K562 (cell line): Measurements from ENCODE around the gene SMARCC1. TPM values are rescaled to one million over a fixed set of nuclear protein-coding genes. Genes with fewer than 3 reads are reported as not detected.

Experiments
- BHLHE40 ChIP-seq: IDR thresholded peaks from 2 replicates; pipeline ENCODE4 v1.6.1; 2011; ENCODE audit warnings: low read length, improper control_type of control experiment
- BRF1 ChIP-seq: IDR thresholded peaks from 3 replicates; pipeline ENCODE4 v1.6.1; 2011; ENCODE audit warnings: borderline replicate concordance, mild to moderate bottlenecking; ENCODE audit not compliant: insufficient read length; ENCODE audit errors: extremely low read depth
- CHD1 ChIP-seq: fragments of 200-600 bp; sonication (generic); IDR thresholded peaks from one replicate; pipeline ENCODE4 v1.6.1; 2012; ENCODE audit warnings: mild to moderate bottlenecking, moderate library complexity, low read length, inconsistent platforms
- CREB3L1 ChIP-seq: fragments of 450-650 bp; IDR thresholded peaks from 2 replicates; pipeline ENCODE4 v1.6.1; 2014; ENCODE audit warnings: low read depth, mild to moderate bottlenecking, moderate library complexity, borderline replicate concordance
- DEAF1 ChIP-seq: fragments of 450-650 bp; formaldehyde crosslinking; IDR thresholded peaks from 2 replicates; pipeline ENCODE4 v1.4.0; 2020; ENCODE audit warnings: mild to moderate bottlenecking, moderate library complexity
- ERF ChIP-seq: fragments of 450-650 bp; formaldehyde crosslinking; IDR thresholded peaks from 2 replicates; pipeline ENCODE4 v1.4.0; 2020; ENCODE audit warnings: mild to moderate bottlenecking, mixed read lengths
- HINFP ChIP-seq: fragments of 450-650 bp; conservative IDR thresholded peaks from 2 replicates; pipeline ENCODE4 v1.6.1; 2016; ENCODE audit warnings: missing genetic modification characterization, low read depth, mild to moderate bottlenecking, control low read depth, missing compliant biosample characterization
- KAT2B ChIP-seq: IDR thresholded peaks from one replicate; pipeline ENCODE4 v1.6.1; 2012; ENCODE audit warnings: low read depth, mild to moderate bottlenecking, control low read depth, inconsistent platforms, low read length, moderate library complexity
- MAFF ChIP-seq: IDR thresholded peaks from 2 replicates; pipeline ENCODE4 v1.6.1; 2012; ENCODE audit warnings: low read length, improper control_type of control experiment
- MAFK ChIP-seq: IDR thresholded peaks from 2 replicates; pipeline ENCODE4 v1.6.1; 2011; ENCODE audit warnings: low read length, improper control_type of control experiment
- MCM7 ChIP-seq, 2 experiments: fragments of 450-650 bp; IDR thresholded peaks; 2 replicates each; pipeline ENCODE4 v1.6.1; 2016 to 2018
- NR2C2 ChIP-seq, 2 experiments: fragments of 200-800 bp in 1 of 2; sonication (Bioruptor generic) in 1 of 2; sonication (generic) in 1 of 2; formaldehyde crosslinking in 1 of 2; IDR thresholded peaks; 2 replicates each; pipeline versions ENCODE4 v1.6.1 to v1.8.0; 2016 to 2022; ENCODE audit warnings: mild to moderate bottlenecking in 1 of 2, missing compliant biosample characterization in 1 of 2, missing genetic modification characterization in 1 of 2, missing genetic modification reagents in 1 of 2
- OTX1 ChIP-seq: fragments of 450-650 bp; formaldehyde crosslinking; IDR thresholded peaks from 2 replicates; pipeline ENCODE4 v1.4.0; 2022; ENCODE audit warnings: mild to moderate bottlenecking
- POLR3G ChIP-seq: IDR thresholded peaks from 2 replicates; pipeline ENCODE4 v1.6.1; 2011; ENCODE audit not compliant: insufficient read length, insufficient replicate concordance; ENCODE audit errors: extremely low read depth
- PRMT5 ChIP-seq: sonication (generic); formaldehyde crosslinking; IDR thresholded peaks from 2 replicates; pipeline ENCODE4 v1.5.0; 2020; ENCODE audit warnings: missing genetic modification reagents
- RB1 ChIP-seq: fragments of 450-650 bp; IDR thresholded peaks from 2 replicates; pipeline ENCODE4 v1.6.1; 2017; ENCODE audit warnings: low read depth, mild to moderate bottlenecking
- SP1 ChIP-seq: sonication (generic); formaldehyde crosslinking; IDR thresholded peaks from 2 replicates; pipeline ENCODE4 v1.8.1; 2022; ENCODE audit warnings: mild to moderate bottlenecking, missing genetic modification reagents
- SPI1 ChIP-seq: IDR thresholded peaks from 2 replicates; pipeline ENCODE4 v1.6.1; 2011; ENCODE audit warnings: low read depth, low read length, control low read depth, borderline replicate concordance
- SRSF7 ChIP-seq: fragments of 200-400 bp; formaldehyde crosslinking; optimal IDR thresholded peaks from 2 replicates; pipeline ENCODE3; 2017; ENCODE audit warnings: mild to moderate bottlenecking, low read depth, low read length
- SRSF9 ChIP-seq: fragments of 200-400 bp; formaldehyde crosslinking; IDR thresholded peaks from 2 replicates; pipeline ENCODE4 v1.6.1; 2017; ENCODE audit warnings: low read depth, low read length, borderline replicate concordance
- TAL1 ChIP-seq: fragments of 450-650 bp; IDR thresholded peaks from 2 replicates; pipeline ENCODE4 v1.6.1; 2016; ENCODE audit warnings: mild to moderate bottlenecking
- TCF15 ChIP-seq: fragments of 250-450 bp; sonication (Bioruptor Pico); IDR thresholded peaks from 2 replicates; pipeline ENCODE4 v1.8.0; 2022; ENCODE audit warnings: moderate library complexity, mild to moderate bottlenecking, inconsistent platforms
- ZFX ChIP-seq: sonication (generic); formaldehyde crosslinking; IDR thresholded peaks from 2 replicates; pipeline ENCODE4 v1.8.0; 2022; ENCODE audit warnings: mild to moderate bottlenecking, missing genetic modification reagents, moderate library complexity
- ZNF232 ChIP-seq: sonication (generic); formaldehyde crosslinking; IDR thresholded peaks from 2 replicates; pipeline ENCODE4 v1.8.0; 2022; ENCODE audit warnings: mild to moderate bottlenecking, missing genetic modification reagents
- ZNF316 ChIP-seq: fragments of 450-650 bp; IDR thresholded peaks from 2 replicates; pipeline ENCODE4 v1.6.1; 2016
- ZNF780A ChIP-seq: fragments of 250-450 bp; sonication (Bioruptor Pico); IDR thresholded peaks from 2 replicates; pipeline ENCODE4 v1.5.0; 2021; ENCODE audit warnings: mild to moderate bottlenecking
- polyA plus RNA-seq, 8 experiments: library from polyadenylated mRNA; depleted of rRNA in 4 of 8; stranded (reverse) in 5 of 8; unstranded in 3 of 8; fragments of >200 nt; fragmentation: Nextera tagmentation in 2 of 8; fragmentation: Illumina TruSeq in 1 of 8; extraction: Ambion mirVana in 2 of 8; extraction: Trizol in 1 of 8; gene quantifications; 2 replicates each; pipeline versions ENCODE4 v1.2.1 to v1.2.3, GENCODE V29; 2011 to 2014; ENCODE audit warnings: inconsistent platforms in 1 of 8, missing spikeins in 1 of 8
- total RNA-seq, 7 experiments: library from RNA; depleted of rRNA in 6 of 7; stranded (reverse); fragments of >200 nt in 6 of 7; fragmentation: Illumina TruSeq in 2 of 7; extraction: Trizol in 2 of 7; gene quantifications; 2 replicates each; pipeline versions ENCODE4 v1.2.1 to v1.2.3, GENCODE V29; 2011 to 2021; ENCODE audit warnings: low replicate concordance in 1 of 7

SMARCC1 gene
- total and polyA plus RNA-seq, 9 of the 15 experiments (the other 6 are each of a cell fraction or from before 2014, with no cell fraction given): 20.7 to 199 (median 66.0) TPM

GRCh38 chr3:47762233-47762632 is 19.5 kb downstream of the SMARCC1 start (continued):
- TF ChIP-seq TCF15 (CRISPR knock-in tag) (0 out of 2 replicates have a peak, but pooled peaks have one; percentile 24), OTX1 (CRISPR knock-in tag) (no peak), SP1 (CRISPR knock-in tag) (0 out of 2 replicates have a peak, but pooled peaks have one; percentile 28), POLR3G (no peak), CREB3L1 (no peak), KAT2B (no peak), RB1 (no peak), MAFK (peak; percentile 62; the same call in 1 of the 2 replicates), ERF (no peak), ZNF316 (peak; percentile 85), ZNF780A (CRISPR knock-in tag) (no peak), SRSF7 (no peak), TAL1 (peak; percentile 90), SPI1 (no peak), HINFP (tag) (no peak), BHLHE40 (no peak), ZFX (CRISPR knock-in tag) (no peak), DEAF1 (CRISPR knock-in tag) (no peak), MAFF (peak; percentile 65; the same call in 1 of the 2 replicates), SRSF9 (no peak), ZNF232 (CRISPR knock-in tag) (no peak), MCM7 (IDR thresholded peaks at IDR 0.05) (no peak), CHD1 (no peak), PRMT5 (CRISPR knock-in tag) (no peak), BRF1 (no peak), NR2C2 (CRISPR knock-in tag; IDR thresholded peaks at IDR 0.05) (no peak), NR2C2 (tag; IDR thresholded peaks at IDR 0.05) (peak; percentile 41; the same call in 1 of the 2 replicates)
